Caco-2 (cell line): ENCODE results near the gene AHNAK2. TPM values are rescaled to one million over a fixed set of nuclear protein-coding genes. Genes with fewer than 3 reads are reported as not detected.
"Not testable (repeated sequence)": the region's sequence is repeated elsewhere in the genome, so short reads cannot be mapped to it uniquely, and the experiment has no call there.

Experiments used
- BruUV-seq: library from RNA; stranded (reverse); fragments of 400-500 nt; replicated peaks from 2 replicates; lab custom pipeline; 2021; lab: Mats Ljungman, UMichigan
- CTCF ChIA-PET: fragments of 300-600 bp; sonication (Branson Sonifier 250); formaldehyde crosslinking; loops from one replicate; lab custom pipeline; 2022; ENCODE audit warnings: antibody characterized with exemption; lab: Charles Lee
- POLR2A ChIA-PET: fragments of 300-600 bp; sonication (Branson Sonifier 250); formaldehyde crosslinking; loops from one replicate; lab custom pipeline; 2022; ENCODE audit warnings: antibody characterized with exemption; lab: Charles Lee
- DNase-seq, 2 experiments: peaks; one replicate each; pipeline versions ENCODE4 v3.0.0 to v3.0.0-alpha.2; 2020 to 2022
- H3K27me3 ChIP-seq: replicated peaks from 2 replicates; pipeline ENCODE4 v1.6.0; 2011; ENCODE audit warnings: low read length; ENCODE audit not compliant: control insufficient read depth, insufficient read depth
- H3K36me3 ChIP-seq: 2 replicates; pipeline ENCODE4 v1.5.1; 2011; ENCODE audit warnings: low read length; ENCODE audit not compliant: control insufficient read depth, insufficient read depth
- H3K4me1 ChIP-seq: fragments of 250-450 bp; sonication (Bioruptor Pico); 2 replicates; pipeline ENCODE4 v1.5.1; 2020; ENCODE audit warnings: mild to moderate bottlenecking
- H3K4me3 ChIP-seq: 2 replicates; pipeline ENCODE4 v1.5.1; 2011; ENCODE audit warnings: low read depth, mild to moderate bottlenecking, control low read depth, low read length
- H3K9me3 ChIP-seq: fragments of 250-450 bp; sonication (Bioruptor Pico); 2 replicates; pipeline ENCODE4 v1.5.1; 2020; ENCODE audit warnings: mild to moderate bottlenecking, moderate library complexity
- H3K27ac Mint-ChIP-seq: one replicate; pipeline ENCODE4 v1.8.0; 2022; ENCODE audit warnings: mixed read lengths; ENCODE audit not compliant: unreplicated experiment
- H3K27me3 Mint-ChIP-seq: one replicate; pipeline ENCODE4 v1.8.0; 2022; ENCODE audit warnings: mixed read lengths; ENCODE audit not compliant: insufficient read depth, unreplicated experiment
- H3K36me3 Mint-ChIP-seq: one replicate; pipeline ENCODE4 v1.8.0; 2022; ENCODE audit warnings: mild to moderate bottlenecking, mixed read lengths; ENCODE audit not compliant: insufficient read depth, unreplicated experiment
- H3K4me1 Mint-ChIP-seq: one replicate; pipeline ENCODE4 v1.8.0; 2022; ENCODE audit warnings: low read depth, mixed read lengths; ENCODE audit not compliant: unreplicated experiment
- H3K4me3 Mint-ChIP-seq: one replicate; pipeline ENCODE4 v1.8.0; 2022; ENCODE audit warnings: mild to moderate bottlenecking, moderate library complexity, mixed read lengths; ENCODE audit not compliant: unreplicated experiment
- H3K9me3 Mint-ChIP-seq: one replicate; pipeline ENCODE4 v1.8.0; 2022; ENCODE audit warnings: mixed read lengths; ENCODE audit not compliant: unreplicated experiment
- intact Hi-C: fragments of 100-400 bp; cut with micrococcal nuclease; formaldehyde crosslinking; loops from one replicate; pipeline ENCODE4 v1.10.0; 2022; ENCODE audit not compliant: unreplicated experiment
- total RNA-seq: library from RNA; stranded (reverse); gene quantifications from 2 replicates; pipeline ENCODE4 v1.2.3, GENCODE V29; 2022
- TF ChIP-seq, protein P1 (sequence below), 2 experiments: fragments of 200-600 bp in 1 of 2; IDR thresholded peaks; 1 replicate in 1 of 2; 2 replicates in 1 of 2; pipeline versions ENCODE4 v1.5.1 to v1.8.0; 2011 to 2022; ENCODE audit warnings: antibody characterized with exemption in 1 of 2, control low read depth in 1 of 2, inconsistent platforms in 1 of 2, low read depth in 1 of 2, low read length in 1 of 2, mild to moderate bottlenecking in 1 of 2, moderate library complexity in 1 of 2; ENCODE audit not compliant: insufficient read depth in 1 of 2, severe bottlenecking in 1 of 2, unreplicated experiment in 1 of 2

Gene AHNAK2
- total RNA-seq, 1 experiment from 2014 or later: 0.77 TPM

DNA sequence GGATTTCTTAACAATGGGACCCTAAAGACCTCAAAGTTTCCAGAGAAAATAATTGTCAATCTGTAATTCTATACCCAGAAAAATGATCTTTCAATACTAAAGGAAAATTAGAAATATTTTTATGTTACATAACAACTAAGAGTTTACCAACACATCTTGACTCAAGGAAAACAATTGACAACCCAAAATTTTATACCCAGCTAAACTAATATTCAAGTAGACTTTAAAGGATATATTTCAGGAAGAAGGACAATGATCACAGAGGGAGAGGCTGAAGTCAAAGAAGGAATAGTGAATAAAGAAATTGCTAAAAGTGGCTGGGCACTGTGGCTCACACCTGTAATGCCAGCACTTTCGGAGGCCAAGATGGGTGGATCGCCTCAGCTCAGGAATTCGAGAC lies 66.1 kb downstream of the AHNAK2 start:
- no TSS peak for BruUV-seq
- H3K4me3 ChIP-seq: no peak overlapping the region
- peaks cover 9% of the 10 kb centered on the region for H3K9me3 Mint-ChIP-seq
- H3K27me3 ChIP-seq: no peaks in the 10 kb centered on the region
- CTCF ChIA-PET: no interaction called here
- no peak for DNase-seq
- intact Hi-C loops: no loop called here
- TF ChIP-seq, protein P1, sequence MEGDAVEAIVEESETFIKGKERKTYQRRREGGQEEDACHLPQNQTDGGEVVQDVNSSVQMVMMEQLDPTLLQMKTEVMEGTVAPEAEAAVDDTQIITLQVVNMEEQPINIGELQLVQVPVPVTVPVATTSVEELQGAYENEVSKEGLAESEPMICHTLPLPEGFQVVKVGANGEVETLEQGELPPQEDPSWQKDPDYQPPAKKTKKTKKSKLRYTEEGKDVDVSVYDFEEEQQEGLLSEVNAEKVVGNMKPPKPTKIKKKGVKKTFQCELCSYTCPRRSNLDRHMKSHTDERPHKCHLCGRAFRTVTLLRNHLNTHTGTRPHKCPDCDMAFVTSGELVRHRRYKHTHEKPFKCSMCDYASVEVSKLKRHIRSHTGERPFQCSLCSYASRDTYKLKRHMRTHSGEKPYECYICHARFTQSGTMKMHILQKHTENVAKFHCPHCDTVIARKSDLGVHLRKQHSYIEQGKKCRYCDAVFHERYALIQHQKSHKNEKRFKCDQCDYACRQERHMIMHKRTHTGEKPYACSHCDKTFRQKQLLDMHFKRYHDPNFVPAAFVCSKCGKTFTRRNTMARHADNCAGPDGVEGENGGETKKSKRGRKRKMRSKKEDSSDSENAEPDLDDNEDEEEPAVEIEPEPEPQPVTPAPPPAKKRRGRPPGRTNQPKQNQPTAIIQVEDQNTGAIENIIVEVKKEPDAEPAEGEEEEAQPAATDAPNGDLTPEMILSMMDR (IDR thresholded peaks at IDR 0.05; ENCODE audit: insufficient read depth in 1 of 2, low read depth in 1 of 2, low read length in 1 of 2, severe bottlenecking in 1 of 2, unreplicated experiment in 1 of 2): no peak
- H3K27me3 Mint-ChIP-seq: peaks cover 22% of the 10 kb centered on the region
- POLR2A ChIA-PET: no interaction called here
- no peaks in the 10 kb centered on the region for H3K4me1 ChIP-seq
- H3K36me3 ChIP-seq: no peaks in the 10 kb centered on the region
- peaks cover 11% of the 10 kb centered on the region for H3K9me3 ChIP-seq
- no peaks in the 10 kb centered on the region for H3K36me3 Mint-ChIP-seq
- H3K4me3 Mint-ChIP-seq: no peak overlapping the region
- no peaks in the 10 kb centered on the region for H3K4me1 Mint-ChIP-seq
- no peak overlapping the region for H3K27ac Mint-ChIP-seq

DNA sequence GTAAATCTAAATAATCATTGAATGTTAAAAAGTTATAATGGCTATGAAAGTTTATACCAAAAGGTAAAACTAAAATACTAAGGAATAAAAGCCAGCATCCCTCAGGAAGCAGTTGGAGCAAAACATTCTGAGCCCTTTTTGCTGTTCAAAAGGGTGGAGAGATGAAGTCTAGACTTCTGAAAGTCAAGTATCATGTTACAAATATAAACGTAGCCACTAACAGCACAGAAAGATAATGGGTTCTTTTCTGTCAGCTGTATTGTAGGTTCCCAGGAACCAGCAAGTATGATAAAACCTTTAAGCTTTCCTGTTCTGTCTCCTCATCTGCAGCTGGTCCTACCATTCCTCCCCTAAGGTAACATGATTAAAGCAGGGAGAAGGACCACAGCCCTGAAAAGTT lies 69.9 kb downstream of the AHNAK2 start:
- POLR2A ChIA-PET: no interaction called here
- H3K9me3 Mint-ChIP-seq: peaks cover 16% of the 10 kb centered on the region
- no TSS peak for BruUV-seq
- CTCF ChIA-PET: interaction anchor here (0.6 to 1.0 kb wide), 2 partner anchors 12 to 13 kb away, joined by 3 read pairs; no protein-coding TSS in a partner anchor
- Histone ChIP-seq H3K9me3 (peaks cover 11% of the 10 kb centered on the region), H3K4me1 (no peaks in the 10 kb centered on the region), H3K4me3 (no peak overlapping the region), H3K27me3 (no peaks in the 10 kb centered on the region), H3K36me3 (no peaks in the 10 kb centered on the region)
- peaks cover 25% of the 10 kb centered on the region for H3K27me3 Mint-ChIP-seq
- H3K4me1 Mint-ChIP-seq: no peaks in the 10 kb centered on the region
- TF ChIP-seq, protein P1 (IDR thresholded peaks at IDR 0.05; ENCODE audit: insufficient read depth in 1 of 2, low read depth in 1 of 2, low read length in 1 of 2, severe bottlenecking in 1 of 2, unreplicated experiment in 1 of 2): no peak
- H3K4me3 Mint-ChIP-seq: no peak overlapping the region
- intact Hi-C loops: no loop called here
- no peaks in the 10 kb centered on the region for H3K36me3 Mint-ChIP-seq
- DNase-seq: no peak
- no peak overlapping the region for H3K27ac Mint-ChIP-seq

DNA sequence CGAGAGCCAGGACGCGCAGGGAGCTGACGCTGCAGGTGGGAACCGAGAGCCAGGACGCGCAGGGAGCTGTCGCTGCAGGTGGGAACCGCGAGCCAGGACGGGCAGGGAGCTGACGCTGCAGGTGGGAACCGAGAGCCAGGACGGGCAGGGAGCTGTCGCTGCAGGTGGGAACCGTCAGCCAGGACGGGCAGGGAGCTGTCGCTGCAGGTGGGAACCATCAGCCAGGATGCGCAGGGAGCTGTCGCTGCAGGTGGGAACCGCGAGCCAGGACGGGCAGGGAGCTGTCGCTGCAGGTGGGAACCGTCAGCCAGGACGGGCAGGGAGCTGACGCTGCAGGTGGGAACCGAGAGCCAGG lies 72.6 kb downstream of the AHNAK2 start:
- H3K9me3 ChIP-seq, BruUV-seq, H3K4me3 Mint-ChIP-seq, CTCF ChIA-PET, DNase-seq, H3K27me3 ChIP-seq, POLR2A ChIA-PET, H3K36me3 Mint-ChIP-seq, H3K4me3 ChIP-seq, H3K4me1 ChIP-seq, H3K27ac Mint-ChIP-seq, intact Hi-C loops, H3K4me1 Mint-ChIP-seq, H3K36me3 ChIP-seq: not testable (repeated sequence)
- peaks cover 30% of the 10 kb centered on the region for H3K27me3 Mint-ChIP-seq
- peaks cover 11% of the 10 kb centered on the region for H3K9me3 Mint-ChIP-seq

DNA sequence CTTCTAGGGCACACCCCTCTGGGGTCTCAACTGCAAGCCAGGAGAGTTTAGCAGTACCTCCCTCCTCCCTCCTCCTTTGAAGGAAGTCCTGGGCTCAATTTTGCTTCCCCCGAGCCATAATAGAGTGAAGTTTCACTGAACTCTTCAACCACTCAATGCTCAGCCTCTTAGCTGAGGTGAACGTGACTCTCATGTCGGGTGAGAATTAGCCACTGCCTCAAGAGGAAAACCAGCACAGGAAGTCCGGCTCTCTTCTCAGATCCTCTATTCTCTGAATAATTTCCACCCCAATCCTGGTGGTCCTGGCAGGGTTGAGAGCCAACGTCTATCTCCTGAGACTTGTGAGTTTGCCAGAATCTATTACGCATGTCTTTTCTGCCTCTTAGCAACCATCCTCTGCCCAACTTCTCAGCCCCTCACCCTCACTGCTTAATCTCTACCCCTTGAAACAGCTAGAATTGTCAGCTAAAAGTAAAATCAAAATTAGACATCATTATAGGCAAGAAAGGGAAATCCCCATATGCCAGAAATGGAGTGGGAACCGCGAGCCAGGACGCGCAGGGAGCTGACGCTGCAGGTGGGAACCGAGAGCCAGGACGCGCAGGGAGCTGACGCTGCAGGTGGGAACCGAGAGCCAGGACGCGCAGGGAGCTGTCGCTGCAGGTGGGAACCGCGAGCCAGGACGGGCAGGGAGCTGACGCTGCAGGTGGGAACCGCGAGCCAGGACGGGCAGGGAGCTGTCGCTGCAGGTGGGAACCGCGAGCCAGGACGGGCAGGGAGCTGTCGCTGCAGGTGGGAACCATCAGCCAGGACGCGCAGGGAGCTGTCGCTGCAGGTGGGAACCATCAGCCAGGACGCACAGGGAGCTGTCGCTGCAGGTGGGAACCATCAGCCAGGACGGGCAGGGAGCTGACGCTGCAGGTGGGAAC lies 73.3 kb downstream of the AHNAK2 start:
- H3K4me1 Mint-ChIP-seq, POLR2A ChIA-PET, H3K36me3 ChIP-seq, H3K27ac Mint-ChIP-seq, BruUV-seq, DNase-seq, intact Hi-C loops, H3K4me3 ChIP-seq, H3K9me3 ChIP-seq, H3K4me1 ChIP-seq, H3K36me3 Mint-ChIP-seq, H3K27me3 ChIP-seq, H3K4me3 Mint-ChIP-seq: not testable (repeated sequence)
- H3K9me3 Mint-ChIP-seq: peaks cover 11% of the 10 kb centered on the region
- H3K27me3 Mint-ChIP-seq: peaks cover 30% of the 10 kb centered on the region
- CTCF ChIA-PET: interaction anchor here (0.6 kb wide), 1 partner anchor 1777 kb away, joined by 3 read pairs; no protein-coding TSS in a partner anchor
